ENCODE measurements around the gene IFI35.

IFI35 gene

DNA sequence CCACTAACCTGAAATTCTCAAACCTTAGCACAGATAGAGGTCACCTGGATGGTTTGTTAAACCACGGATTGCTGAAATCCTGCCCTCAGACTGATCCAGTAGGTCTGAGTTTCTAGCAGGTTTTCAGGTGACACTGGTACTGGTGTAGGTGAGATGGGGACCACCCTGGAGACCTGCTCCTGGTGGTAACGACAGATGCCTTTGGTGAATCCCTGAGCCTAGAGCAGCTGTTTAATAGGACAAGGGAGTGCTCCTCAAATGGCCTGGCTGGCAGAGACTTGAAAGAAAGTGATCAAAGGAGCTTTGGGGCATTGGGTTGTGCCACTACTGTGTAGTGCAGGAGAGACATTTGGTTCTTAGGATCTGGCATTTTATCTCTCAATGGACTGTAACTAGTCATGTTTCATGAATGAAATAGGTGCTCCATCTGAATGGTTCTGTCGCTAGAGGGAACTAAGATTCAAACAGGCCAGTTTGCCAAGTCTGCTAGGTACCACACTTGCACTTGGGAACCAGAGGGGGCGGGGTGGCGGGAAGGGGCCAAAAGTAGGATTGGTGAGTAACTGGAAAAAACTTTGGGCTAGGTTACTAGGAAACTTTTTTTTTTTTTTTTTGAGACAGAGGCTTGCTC lies 2.9 kb upstream of the IFI35 start:
- no peak overlapping the region for H3K4me3 ChIP-seq (ENCODE audit: low read depth, low read length)
- TF ChIP-seq, protein P1, sequence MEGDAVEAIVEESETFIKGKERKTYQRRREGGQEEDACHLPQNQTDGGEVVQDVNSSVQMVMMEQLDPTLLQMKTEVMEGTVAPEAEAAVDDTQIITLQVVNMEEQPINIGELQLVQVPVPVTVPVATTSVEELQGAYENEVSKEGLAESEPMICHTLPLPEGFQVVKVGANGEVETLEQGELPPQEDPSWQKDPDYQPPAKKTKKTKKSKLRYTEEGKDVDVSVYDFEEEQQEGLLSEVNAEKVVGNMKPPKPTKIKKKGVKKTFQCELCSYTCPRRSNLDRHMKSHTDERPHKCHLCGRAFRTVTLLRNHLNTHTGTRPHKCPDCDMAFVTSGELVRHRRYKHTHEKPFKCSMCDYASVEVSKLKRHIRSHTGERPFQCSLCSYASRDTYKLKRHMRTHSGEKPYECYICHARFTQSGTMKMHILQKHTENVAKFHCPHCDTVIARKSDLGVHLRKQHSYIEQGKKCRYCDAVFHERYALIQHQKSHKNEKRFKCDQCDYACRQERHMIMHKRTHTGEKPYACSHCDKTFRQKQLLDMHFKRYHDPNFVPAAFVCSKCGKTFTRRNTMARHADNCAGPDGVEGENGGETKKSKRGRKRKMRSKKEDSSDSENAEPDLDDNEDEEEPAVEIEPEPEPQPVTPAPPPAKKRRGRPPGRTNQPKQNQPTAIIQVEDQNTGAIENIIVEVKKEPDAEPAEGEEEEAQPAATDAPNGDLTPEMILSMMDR (IDR thresholded peaks at IDR 0.05; ENCODE audit: low read depth, low read length), result no peak

DNA sequence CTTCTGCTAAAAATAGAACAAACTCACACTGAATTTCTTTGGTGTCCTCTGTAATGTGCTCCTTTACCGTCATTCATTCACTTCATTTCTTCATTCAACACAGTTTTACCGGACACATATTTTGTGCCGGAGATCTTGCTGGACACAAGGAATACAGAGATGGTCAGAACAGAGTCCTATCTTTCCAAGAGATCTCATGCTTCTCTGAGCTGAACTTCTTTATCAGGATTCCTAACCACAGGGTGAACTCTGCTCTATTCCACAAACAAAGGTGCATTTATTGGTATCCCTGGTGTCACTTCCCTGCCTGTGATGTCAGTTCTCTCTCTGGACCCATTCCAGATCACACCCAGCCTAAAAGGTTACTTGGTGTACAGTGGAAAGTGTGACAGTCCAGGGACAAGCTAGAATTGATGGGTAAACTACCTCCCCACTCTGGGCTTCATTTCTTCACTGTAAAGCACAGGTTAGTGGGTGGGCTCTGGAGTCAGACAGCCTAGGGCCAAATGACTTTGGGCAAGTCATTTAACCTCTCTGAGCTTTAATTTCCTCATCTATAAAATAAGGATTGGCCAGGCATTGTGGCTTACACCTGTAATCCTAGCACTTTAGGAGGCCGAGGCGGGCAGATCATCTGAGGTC lies 4.2 kb downstream of the IFI35 start:
- TF ChIP-seq, protein P1 (IDR thresholded peaks at IDR 0.05; ENCODE audit: low read depth, low read length), result no peak
- no peak overlapping the region for H3K4me3 ChIP-seq (ENCODE audit: low read depth, low read length)

DNA sequence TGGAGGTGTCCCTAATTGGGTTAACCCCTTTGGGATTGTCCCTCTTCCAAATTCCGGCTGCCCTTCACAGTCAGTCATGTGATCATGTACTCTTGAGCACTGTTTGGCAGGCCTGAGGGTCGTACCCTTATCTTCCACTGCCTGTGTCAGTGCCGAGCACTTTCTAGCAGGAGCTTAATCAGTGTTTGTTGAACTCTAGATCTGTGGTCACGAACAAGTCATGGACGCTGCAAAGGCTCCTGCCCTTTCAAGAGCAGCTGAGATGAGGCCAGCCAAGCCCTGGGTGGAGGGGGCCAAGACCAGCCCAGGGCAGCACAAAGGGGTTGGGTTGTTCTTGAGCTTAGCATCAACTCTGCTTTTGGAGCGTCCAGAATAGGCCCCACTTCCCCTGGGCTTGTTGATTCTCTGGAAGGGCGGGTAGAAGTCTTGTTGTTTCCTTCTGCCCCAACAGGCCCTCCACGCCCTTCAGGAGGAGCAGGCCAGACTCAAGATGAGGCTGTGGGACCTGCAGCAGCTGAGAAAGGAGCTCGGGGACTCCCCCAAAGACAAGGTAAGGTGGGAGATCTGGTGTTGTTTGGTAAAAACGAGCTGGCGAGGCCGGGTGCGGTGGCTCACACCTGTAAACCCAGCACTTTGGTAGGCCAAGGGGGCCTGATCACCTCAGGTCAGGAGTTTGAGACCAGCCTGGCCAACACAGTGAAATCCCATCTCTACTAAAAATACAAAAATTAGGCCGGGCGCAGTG lies 5.3 kb downstream of the IFI35 start:
- no peak overlapping the region for H3K4me3 ChIP-seq (ENCODE audit: low read depth, low read length)
- TF ChIP-seq, protein P1 (IDR thresholded peaks at IDR 0.05; ENCODE audit: low read depth, low read length), result no peak

DNA sequence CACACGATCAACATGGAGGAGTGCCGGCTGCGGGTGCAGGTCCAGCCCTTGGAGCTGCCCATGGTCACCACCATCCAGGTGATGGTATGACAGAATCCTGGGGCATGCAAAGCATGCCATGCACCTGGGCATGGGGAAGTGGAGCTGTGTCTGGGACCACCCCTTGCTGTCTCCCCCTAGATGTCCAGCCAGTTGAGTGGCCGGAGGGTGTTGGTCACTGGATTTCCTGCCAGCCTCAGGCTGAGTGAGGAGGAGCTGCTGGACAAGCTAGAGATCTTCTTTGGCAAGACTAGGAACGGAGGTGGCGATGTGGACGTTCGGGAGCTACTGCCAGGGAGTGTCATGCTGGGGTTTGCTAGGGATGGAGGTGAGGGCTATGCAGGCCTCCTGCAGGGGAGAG lies 6.7 kb downstream of the IFI35 start:
- H3K4me3 ChIP-seq (ENCODE audit: low read depth, low read length), result no peak overlapping the region
- TF ChIP-seq, protein P1 (IDR thresholded peaks at IDR 0.05; ENCODE audit: low read depth, low read length), result no peak

DNA sequence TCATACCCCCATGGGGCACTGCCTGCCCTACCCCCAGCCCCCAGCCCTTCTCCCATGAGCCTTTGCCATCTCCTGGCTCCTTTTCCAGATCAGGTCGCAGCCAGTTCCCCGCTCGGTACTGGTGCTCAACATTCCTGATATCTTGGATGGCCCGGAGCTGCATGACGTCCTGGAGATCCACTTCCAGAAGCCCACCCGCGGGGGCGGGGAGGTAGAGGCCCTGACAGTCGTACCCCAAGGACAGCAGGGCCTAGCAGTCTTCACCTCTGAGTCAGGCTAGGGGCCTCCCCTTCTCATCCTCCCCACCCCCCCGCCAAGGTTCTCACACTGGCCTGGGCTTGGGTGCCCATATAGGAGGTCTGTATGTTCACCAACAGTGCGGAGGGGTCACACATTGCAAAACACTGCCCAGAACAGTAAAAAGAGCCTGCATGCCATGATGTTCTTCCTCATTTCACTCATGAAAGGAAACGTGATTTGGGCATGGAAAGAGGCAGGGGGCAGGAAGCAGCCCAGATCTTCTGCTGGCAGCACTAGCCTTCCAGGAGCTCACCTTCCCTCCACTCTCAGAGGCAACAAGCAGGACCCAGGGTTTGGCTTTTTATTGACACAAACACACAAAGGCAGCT lies 7.5 kb downstream of the IFI35 start:
- H3K4me3 ChIP-seq (ENCODE audit: low read depth, low read length), result no peak overlapping the region
- TF ChIP-seq, protein P1 (IDR thresholded peaks at IDR 0.05; ENCODE audit: low read depth, low read length), result no peak

DNA sequence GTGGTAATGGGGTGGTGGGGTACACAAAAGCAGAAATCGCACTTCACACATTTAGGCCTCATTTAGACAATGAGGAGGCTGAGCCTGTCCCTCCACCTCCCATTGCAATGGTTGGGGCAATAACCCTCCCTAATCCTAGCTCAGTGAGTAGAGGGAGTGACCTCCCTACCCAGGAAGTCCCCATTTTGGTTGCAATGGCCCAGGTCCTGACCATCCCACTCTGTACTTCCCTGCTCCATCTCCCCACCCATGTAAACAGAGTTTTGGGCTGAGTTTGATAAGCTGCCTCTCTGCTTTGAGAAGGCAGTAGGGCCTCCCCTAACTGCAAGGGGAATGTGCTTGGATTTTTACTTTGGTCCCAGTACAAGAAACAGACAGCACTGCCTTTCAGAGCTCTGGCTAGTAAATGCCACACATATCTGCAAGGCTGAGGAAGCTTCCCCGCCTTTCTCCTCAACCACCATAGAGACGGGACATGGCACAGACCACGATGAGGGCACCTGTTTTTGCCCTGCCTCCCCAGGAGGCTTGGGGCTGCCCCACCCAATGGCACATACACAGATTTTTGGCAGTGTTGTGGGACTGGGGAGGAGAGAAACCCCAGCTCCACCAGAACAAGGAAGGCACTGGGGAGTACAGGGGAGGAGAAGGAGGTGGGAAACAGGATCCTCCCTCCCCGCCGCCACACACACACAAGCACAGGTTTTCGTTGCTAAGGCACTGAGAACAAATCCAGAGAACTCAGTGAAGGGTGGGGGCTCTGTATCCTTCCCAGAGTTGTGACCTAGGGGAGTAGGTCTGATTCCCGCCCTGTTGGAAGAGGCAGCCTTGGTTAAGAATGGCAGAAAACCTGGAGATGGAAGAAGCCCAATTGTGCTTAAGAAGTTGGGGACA lies 8.3 kb downstream of the IFI35 start:
- TF ChIP-seq, protein P1 (IDR thresholded peaks at IDR 0.05; ENCODE audit: low read depth, low read length), result no peak
- H3K4me3 ChIP-seq (ENCODE audit: low read depth, low read length), result no peak overlapping the region
